GM12865 (cell line): ENCODE results near the gene TRIM38.
"Not testable (repeated sequence)": the region's sequence is repeated elsewhere in the genome, so short reads cannot be mapped to it uniquely, and the experiment has no call there.

ENCODE experiments used
- DNase-seq: peaks from one replicate; pipeline ENCODE4 v3.0.0; 2010; ENCODE audit warnings: low read depth
- H3K4me3 ChIP-seq: 2 replicates; pipeline ENCODE4 v1.5.1; 2011; ENCODE audit warnings: mild to moderate bottlenecking, low read depth, low read length, control low read depth
- CTCF ChIP-seq: IDR thresholded peaks from 2 replicates; pipeline ENCODE4 v1.5.1; 2011; ENCODE audit warnings: low read length, control low read depth, low read depth, inconsistent platforms; ENCODE audit not compliant: insufficient read depth; ENCODE audit errors: missing control alignments

TRIM38 gene

GRCh38 chr6:25984265-25984664, 21.7 kb downstream of the TRIM38 start:
- no peak overlapping the region for H3K4me3 ChIP-seq
- TF ChIP-seq CTCF = no peak
- DNase-seq = no peak

GRCh38 chr6:25987845-25988244, 25.2 kb downstream of the TRIM38 start:
- no peak overlapping the region for H3K4me3 ChIP-seq
- no peak for DNase-seq
- TF ChIP-seq CTCF = no peak

GRCh38 chr6:25990172-25990873, 27.7 kb downstream of the TRIM38 start:
- no peak overlapping the region for H3K4me3 ChIP-seq
- no peak for DNase-seq
- TF ChIP-seq CTCF = no peak

GRCh38 chr6:25991785-25992412, 29.3 kb downstream of the TRIM38 start:
- peak overlapping the region; percentile 93 for H3K4me3 ChIP-seq
- peak; percentile 84 for DNase-seq
- TF ChIP-seq CTCF = no peak

GRCh38 chr6:25992413-25993340, 30.1 kb downstream of the TRIM38 start:
- peak; percentile 99 for TF ChIP-seq CTCF
- DNase-seq = peak; percentile 97
- H3K4me3 ChIP-seq = peak overlapping the region; percentile 93

GRCh38 chr6:25993341-25993684, 30.7 kb downstream of the TRIM38 start:
- H3K4me3 ChIP-seq = peak overlapping the region; percentile 93
- not testable (repeated sequence) for DNase-seq

GRCh38 chr6:25995507-25995906, 32.9 kb downstream of the TRIM38 start:
- no peak overlapping the region for H3K4me3 ChIP-seq
- no peak for TF ChIP-seq CTCF

More at GRCh38 chr6:25995507-25995906, 32.9 kb downstream of the TRIM38 start:
- no peak for DNase-seq
